GM12891 (cell line): ENCODE data around the gene FAM200B. TPM values are rescaled to one million over a fixed set of nuclear protein-coding genes. Genes with fewer than 3 reads are reported as not detected.

ENCODE experiments used
- DNase-seq: peaks from one replicate; pipeline ENCODE4 v3.0.0; 2011; ENCODE audit warnings: low spot score; ENCODE audit not compliant: insufficient read length
- FAIRE-seq: peaks from 2 replicates; lab custom pipeline; 2011; peaks lifted over from hg19 to GRCh38; lab: Jason Lieb, UNC
- PAX5 ChIP-seq: IDR thresholded peaks from 2 replicates; pipeline ENCODE4 v1.6.1; 2011; ENCODE audit warnings: low read length, moderate library complexity, mild to moderate bottlenecking; ENCODE audit not compliant: insufficient read depth, severe bottlenecking
- POLR2A ChIP-seq: IDR thresholded peaks from 2 replicates; pipeline ENCODE4 v1.6.1; 2011; ENCODE audit warnings: low read depth, low read length, control low read depth
- POLR2AphosphoS5 ChIP-seq: IDR thresholded peaks from 2 replicates; pipeline ENCODE4 v1.6.1; 2011; ENCODE audit warnings: low read depth, low read length, control low read depth
- POU2F2 ChIP-seq: IDR thresholded peaks from 2 replicates; pipeline ENCODE4 v1.6.1; 2011; ENCODE audit warnings: low read depth, mild to moderate bottlenecking, control low read depth, low read length, moderate library complexity
- SPI1 ChIP-seq: IDR thresholded peaks from 2 replicates; pipeline ENCODE4 v1.6.1; 2011; ENCODE audit warnings: low read depth, low read length, control low read depth
- TAF1 ChIP-seq: IDR thresholded peaks from 2 replicates; pipeline ENCODE4 v1.6.1; 2011; ENCODE audit warnings: low read depth, low read length, control low read depth
- polyA plus RNA-seq: library from polyadenylated mRNA; unstranded; fragments of >200 nt; gene quantifications from one replicate; pipeline ENCODE4 v1.2.1, GENCODE V29; 2012; ENCODE audit warnings: low read depth, missing spikeins, inconsistent platforms; ENCODE audit not compliant: missing spikeins

FAM200B gene
- 19.7 TPM for polyA plus RNA-seq

DNA sequence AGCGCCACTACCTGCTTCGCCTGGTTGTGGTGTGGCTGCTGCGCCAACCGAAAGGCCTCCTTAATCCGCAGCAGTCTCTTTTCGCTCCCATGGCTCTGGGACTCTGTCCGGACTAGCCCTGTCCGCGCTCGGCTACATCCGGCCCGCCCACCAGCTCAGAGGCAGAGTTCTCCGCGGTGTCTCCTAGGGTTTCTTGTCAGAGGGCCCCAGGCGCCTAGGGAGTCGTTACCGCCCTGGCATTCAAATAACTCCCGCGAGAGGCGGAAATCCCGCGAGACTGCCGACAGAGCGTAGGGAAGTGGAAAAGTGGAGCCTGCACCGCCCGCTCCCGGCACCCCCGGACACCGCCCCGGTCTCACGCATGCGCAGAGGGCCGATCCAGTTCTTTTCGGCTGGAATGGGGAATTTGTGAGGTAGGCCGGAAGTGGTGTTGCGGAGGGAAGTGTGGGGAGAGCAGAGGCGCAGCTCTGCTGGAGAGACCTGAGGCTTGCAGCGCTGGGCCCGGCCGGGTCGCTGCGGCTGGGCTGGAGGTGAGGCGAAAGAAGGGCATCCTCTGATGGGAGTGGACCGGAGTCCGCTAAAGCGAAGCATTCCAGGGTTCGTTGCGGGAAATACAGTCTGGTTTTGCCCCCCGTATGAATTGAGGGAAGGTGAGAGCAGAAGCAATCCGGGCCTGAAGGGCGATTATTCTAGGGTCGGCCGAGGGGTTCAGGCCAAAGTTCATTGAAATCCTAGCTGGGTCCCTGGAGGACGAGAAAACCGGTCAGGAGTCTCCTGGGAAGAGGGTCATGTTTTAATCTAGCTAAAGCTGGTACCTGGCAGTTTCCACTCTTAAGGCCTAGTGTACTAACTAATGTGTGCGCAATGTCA, at the start of gene FAM200B:
Gene FAM200B (plus strand): TSS at position 456 of the 870 bp plus-strand sequence. CDS start 5,151 bp downstream, outside the sequence.
- TF ChIP-seq POLR2A (peak; percentile 65; the same call in 1 of the 2 replicates), POU2F2 (peak; percentile 58; the same call in 1 of the 2 replicates), POLR2AphosphoS5 (peak; percentile 58; the same call in 1 of the 2 replicates), SPI1 (peak; percentile 85), PAX5 (no peak), TAF1 (no peak; the same call in none of the 2 replicates)
- peak; percentile 90 for DNase-seq
- FAIRE-seq, result peak; percentile 96

DNA sequence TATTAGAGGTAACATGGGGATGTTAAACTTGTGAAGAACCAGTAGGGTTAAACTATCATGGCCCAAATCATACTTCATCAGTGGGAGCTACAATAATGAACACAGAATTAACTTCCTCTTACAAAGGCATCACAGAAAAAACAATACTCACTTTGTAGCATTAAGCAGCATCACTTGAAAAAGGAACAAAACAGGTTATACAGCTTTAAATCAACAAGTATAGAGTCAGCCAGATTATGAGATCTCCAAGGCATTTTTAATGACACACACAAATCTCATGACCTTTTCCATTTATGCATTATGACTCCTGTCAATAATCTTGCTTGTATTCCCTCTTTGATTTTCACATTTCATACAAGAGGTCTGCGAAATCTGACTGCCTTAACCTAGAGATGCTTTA, 44.8 kb upstream of the FAM200B start:
- DNase-seq (no peak), FAIRE-seq (no peak)
- TF ChIP-seq TAF1 (no peak), POLR2A (no peak), POU2F2 (no peak), PAX5 (no peak), SPI1 (no peak), POLR2AphosphoS5 (no peak)

DNA sequence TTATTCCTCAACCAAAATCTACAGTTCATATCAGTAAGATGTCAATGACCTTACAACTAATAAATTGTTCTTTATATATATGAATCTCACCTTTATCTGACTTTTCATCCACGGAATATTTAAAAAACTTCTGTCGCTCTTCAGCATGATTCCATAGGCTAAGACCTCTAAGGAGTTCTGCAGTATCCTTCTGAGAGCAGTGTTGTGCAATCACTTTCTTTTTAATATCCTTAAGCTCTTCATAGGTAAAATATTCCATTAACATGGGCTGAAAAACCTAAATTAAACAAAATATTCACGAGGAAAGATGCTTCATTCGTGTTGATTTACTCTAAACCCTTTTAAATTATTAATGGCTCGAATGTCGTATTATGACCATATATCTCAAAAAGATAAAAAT, 43.2 kb upstream of the FAM200B start:
- TF ChIP-seq SPI1 (no peak), POU2F2 (no peak), POLR2A (no peak), PAX5 (no peak), POLR2AphosphoS5 (no peak), TAF1 (no peak)

DNA sequence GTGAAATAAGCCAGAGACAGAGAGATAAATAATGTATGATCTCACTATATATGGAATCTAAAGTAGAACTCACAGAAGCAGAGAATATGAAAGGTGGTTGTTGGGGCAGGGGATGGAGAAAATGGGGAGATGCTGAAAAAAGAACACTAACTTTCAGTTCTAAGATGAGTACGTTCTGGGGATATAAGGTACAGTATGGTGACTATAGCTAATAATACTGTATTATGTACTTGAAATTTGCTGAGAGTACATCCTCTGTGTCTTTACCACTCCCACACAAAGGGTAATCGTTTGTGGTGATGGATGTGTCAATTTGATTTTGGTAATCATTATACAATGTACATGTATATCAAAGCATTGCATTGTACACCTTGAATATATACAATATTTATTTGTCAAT, 33.0 kb upstream of the FAM200B start:
- DNase-seq (no peak), FAIRE-seq (peak; percentile 69)
- no peak for TF ChIP-seq SPI1
- TF ChIP-seq POLR2AphosphoS5, result no peak
- no peak for TF ChIP-seq PAX5
- no peak for TF ChIP-seq TAF1
- TF ChIP-seq POU2F2, result no peak
- TF ChIP-seq POLR2A, result no peak

More for the DNA sequence above, 43.2 kb upstream of the FAM200B start:
- FAIRE-seq, result no peak
- DNase-seq, result no peak

DNA sequence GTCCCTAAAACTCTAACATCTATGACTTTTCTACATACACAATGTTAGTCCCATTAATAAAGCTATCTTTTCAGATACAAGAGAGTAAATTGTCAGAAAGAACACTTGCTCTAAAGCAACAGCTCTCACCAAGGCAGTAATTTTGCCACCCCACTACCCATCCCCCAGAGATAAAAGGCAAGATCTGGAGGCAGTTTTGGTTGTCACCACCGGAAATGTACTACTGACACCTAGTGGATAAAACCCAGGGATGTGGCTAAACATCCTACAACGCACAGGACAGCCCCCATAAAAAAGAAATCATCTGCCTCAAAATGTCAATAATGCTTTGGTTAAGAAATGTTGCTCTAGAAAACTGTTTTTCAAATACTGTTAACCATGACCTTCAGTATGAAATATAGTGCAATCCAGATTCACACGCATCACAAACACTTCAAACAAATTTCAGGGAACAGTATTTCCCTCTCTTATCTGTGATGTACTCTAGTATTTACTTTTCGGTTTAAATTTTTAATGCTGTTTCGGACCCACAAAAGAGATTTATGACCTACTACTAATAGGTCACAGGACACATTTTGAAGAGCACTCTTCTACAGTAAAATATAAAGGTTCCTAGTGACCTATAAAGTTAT, 31.6 kb upstream of the FAM200B start:
- peak; percentile 95 for FAIRE-seq
- DNase-seq, result no peak
- TF ChIP-seq TAF1 (no peak), POU2F2 (0 out of 2 replicates have a peak, but pooled peaks have one; percentile 21)

DNA sequence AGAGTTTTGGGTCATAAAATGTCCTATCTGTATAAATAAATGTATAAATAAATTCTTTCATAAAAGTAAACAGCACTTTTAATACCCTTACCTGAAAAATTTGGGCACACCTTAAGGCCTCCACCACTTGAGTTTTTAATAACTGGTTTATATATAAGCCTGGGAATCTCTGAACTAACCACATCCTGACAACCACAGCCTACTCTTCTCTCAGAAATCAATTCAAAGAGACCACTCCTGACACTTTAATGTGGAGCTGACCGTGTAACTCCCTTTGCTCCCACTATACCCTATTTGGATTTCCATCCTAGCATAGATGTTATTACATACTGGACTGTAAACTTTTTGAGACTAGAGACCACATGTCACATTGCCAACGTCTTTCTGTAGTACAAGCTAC, 30.0 kb upstream of the FAM200B start:
- no peak for DNase-seq
- FAIRE-seq, result no peak
- TF ChIP-seq PAX5 (no peak), POU2F2 (no peak), SPI1 (no peak), POLR2A (no peak), POLR2AphosphoS5 (no peak)

DNA sequence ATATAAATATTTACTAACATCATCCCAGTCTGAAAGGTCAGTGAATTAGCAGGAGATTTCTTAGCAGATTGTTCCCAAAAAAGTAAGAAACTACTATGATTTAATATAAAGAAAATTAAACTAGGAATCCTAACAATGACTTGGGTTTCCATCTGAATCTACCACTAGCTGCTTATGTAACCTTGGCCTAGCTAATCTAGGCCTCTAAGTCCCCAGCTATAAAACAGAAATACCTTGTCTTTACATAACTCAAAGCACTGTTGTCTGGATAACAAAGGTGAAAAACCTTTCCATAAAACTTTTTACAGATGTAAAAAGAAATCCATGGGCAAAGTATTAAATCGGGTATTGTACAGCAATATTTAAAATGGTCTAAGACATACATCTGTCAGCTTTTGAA, 29.4 kb upstream of the FAM200B start:
- DNase-seq, result no peak
- FAIRE-seq, result no peak
- TF ChIP-seq POLR2AphosphoS5 (no peak), PAX5 (no peak), TAF1 (no peak), POLR2A (no peak), POU2F2 (no peak), SPI1 (no peak)

DNA sequence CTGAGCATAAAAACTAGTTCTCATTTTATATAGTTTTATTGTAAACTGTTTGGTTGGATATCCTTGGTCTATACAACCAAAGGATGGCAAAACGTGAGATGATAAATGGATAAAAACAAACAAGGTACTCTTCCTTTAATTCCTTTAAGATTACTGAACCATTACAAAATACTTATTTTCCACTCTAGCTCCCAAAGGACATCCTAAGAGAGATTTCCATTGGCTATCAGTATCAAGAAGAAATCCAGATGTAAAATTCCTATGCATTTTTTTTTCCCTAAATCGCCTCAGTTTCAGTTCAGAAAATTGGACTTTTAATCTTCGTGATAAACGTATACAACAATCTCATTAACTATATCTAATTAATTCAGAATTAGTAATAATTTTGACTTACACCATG, 28.8 kb upstream of the FAM200B start:
- FAIRE-seq (no peak), DNase-seq (no peak)
- TF ChIP-seq SPI1, result no peak
- TF ChIP-seq PAX5, result no peak
- TF ChIP-seq POLR2A, result no peak
- TF ChIP-seq POLR2AphosphoS5, result no peak
- no peak for TF ChIP-seq POU2F2
- TF ChIP-seq TAF1, result no peak

DNA sequence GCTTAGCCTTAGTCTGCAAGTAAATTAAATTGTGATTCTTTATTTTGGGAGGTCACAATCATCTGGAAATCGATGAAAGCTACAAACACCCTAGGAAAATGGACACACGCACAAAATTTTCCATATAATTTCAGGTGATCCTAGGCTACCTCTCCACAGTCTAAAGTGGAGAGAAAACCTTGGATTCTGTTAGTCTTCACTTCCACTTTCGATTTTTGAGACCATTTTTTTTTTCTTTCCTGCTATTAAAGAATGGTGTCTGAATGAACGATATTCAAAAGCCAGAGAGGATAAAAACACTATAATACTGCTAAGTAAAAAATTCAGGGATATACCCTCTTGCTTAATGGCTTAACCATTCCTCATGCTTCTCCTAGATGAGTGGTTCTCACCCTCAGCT, 28.2 kb upstream of the FAM200B start:
- FAIRE-seq, result no peak

More for the DNA sequence above, 28.2 kb upstream of the FAM200B start:
- TF ChIP-seq TAF1, result no peak
- TF ChIP-seq SPI1, result no peak
- TF ChIP-seq POLR2AphosphoS5, result no peak
- DNase-seq, result no peak
